ENCODE data around the gene GRHL3.
"Not testable (repeated sequence)": the region's sequence is repeated elsewhere in the genome, so short reads cannot be mapped to it uniquely, and the experiment has no call there.

GRHL3 gene

GRCh38 chr1:24319312-24319863, at the start of gene GRHL3:
Gene GRHL3, plus strand, starts transcription at chr1:24319357. Its CDS starts 195 bp downstream, at chr1:24319552.
- DNase-seq (ENCODE audit: low spot score), result no peak

- not testable (repeated sequence) for DNase-seq (ENCODE audit: low spot score)
These were observed 44.7 kb upstream of the GRHL3 start for GRCh38 chr1:24274203-24275103.

- DNase-seq (ENCODE audit: low spot score), result no peak
These were observed 44.1 kb upstream of the GRHL3 start for GRCh38 chr1:24275104-24275410.

- DNase-seq (ENCODE audit: low spot score), result no peak
These were observed 43.6 kb upstream of the GRHL3 start for GRCh38 chr1:24275510-24275909.

GRCh38 chr1:24276791-24277190, 42.4 kb upstream of the GRHL3 start:
- DNase-seq (ENCODE audit: low spot score), result no peak

- no peak for DNase-seq (ENCODE audit: low spot score)
These were observed 41.6 kb upstream of the GRHL3 start for GRCh38 chr1:24277420-24278169.

GRCh38 chr1:24278726-24279125, 40.4 kb upstream of the GRHL3 start:
- DNase-seq (ENCODE audit: low spot score), result no peak

GRCh38 chr1:24279590-24280232, 39.4 kb upstream of the GRHL3 start:
- DNase-seq (ENCODE audit: low spot score), result no peak

GRCh38 chr1:24281591-24281990, 37.6 kb upstream of the GRHL3 start:
- DNase-seq (ENCODE audit: low spot score), result no peak

GRCh38 chr1:24282491-24282890, 36.7 kb upstream of the GRHL3 start:
- no peak for DNase-seq (ENCODE audit: low spot score)

- DNase-seq (ENCODE audit: low spot score), result no peak
These were observed 35.6 kb upstream of the GRHL3 start for GRCh38 chr1:24283326-24284155.

- DNase-seq (ENCODE audit: low spot score), result no peak
These were observed 35.0 kb upstream of the GRHL3 start for GRCh38 chr1:24284156-24284471.

- no peak for DNase-seq (ENCODE audit: low spot score)
These were observed 33.9 kb upstream of the GRHL3 start for GRCh38 chr1:24285231-24285630.

- no peak for DNase-seq (ENCODE audit: low spot score)
These were observed 32.7 kb upstream of the GRHL3 start for GRCh38 chr1:24286246-24287010.

GRCh38 chr1:24287779-24288178, 31.4 kb upstream of the GRHL3 start:
- DNase-seq (ENCODE audit: low spot score), result not testable (repeated sequence)

- no peak for DNase-seq (ENCODE audit: low spot score)
These were observed 30.7 kb upstream of the GRHL3 start for GRCh38 chr1:24288479-24288878.

GRCh38 chr1:24289937-24290595, 29.1 kb upstream of the GRHL3 start:
- no peak for DNase-seq (ENCODE audit: low spot score)

GRCh38 chr1:24290933-24291487, 28.1 kb upstream of the GRHL3 start:
- DNase-seq (ENCODE audit: low spot score), result no peak

- DNase-seq (ENCODE audit: low spot score), result no peak
These were observed 27.1 kb upstream of the GRHL3 start for GRCh38 chr1:24292103-24292502.

GRCh38 chr1:24292887-24293286, 26.3 kb upstream of the GRHL3 start:
- DNase-seq (ENCODE audit: low spot score), result no peak

Measured in HuH-7.5 (cell line).